ENCODE results near the gene STXBP4. TPM values are rescaled to one million over a fixed set of nuclear protein-coding genes. Genes with fewer than 3 reads are reported as not detected.

The STXBP4 gene
- total and polyA plus RNA-seq, 2 donors from 2014 or later, result 4.5 to 20.2 TPM

GRCh38 chr17:55120651-55121050, 152.1 kb downstream of the STXBP4 start:
- Histone ChIP-seq H3K4me1 (ENCODE audit: control insufficient read depth in 2 of 3, insufficient read depth in 2 of 3, low read depth in 1 of 3, low read length in 3 of 3) (peaks cover 0 to 3% (median 0%) of the 10 kb centered on the region in 3 donors), H3K36me3 (ENCODE audit: control insufficient read depth in 2 of 3, insufficient read depth in 3 of 3, low read length in 3 of 3) (no peaks in the 10 kb centered on the region), H3K9ac (ENCODE audit: low read length in 3 of 3) (no peak overlapping the region), H3K9me3 (ENCODE audit: control insufficient read depth in 2 of 3, insufficient read depth in 1 of 3, low read length in 3 of 3) (no peaks in the 10 kb centered on the region), H3K4me3 (ENCODE audit: low read length in 3 of 3) (no peak overlapping the region), H3K27me3 (ENCODE audit: control insufficient read depth, insufficient read depth, low read length) (no peaks in the 10 kb centered on the region), H3K27ac (ENCODE audit: low read depth in 2 of 2, low read length in 2 of 2) (no peak overlapping the region)
- TF ChIP-seq CTCF (IDR thresholded peaks at IDR 0.05; ENCODE audit: borderline replicate concordance, extremely low read depth, insufficient read depth), result no peak
- FAIRE-seq, result no peak
- intact Hi-C loops (cut with DNase I), result no loop called here
- no peak for DNase-seq

DNA sequence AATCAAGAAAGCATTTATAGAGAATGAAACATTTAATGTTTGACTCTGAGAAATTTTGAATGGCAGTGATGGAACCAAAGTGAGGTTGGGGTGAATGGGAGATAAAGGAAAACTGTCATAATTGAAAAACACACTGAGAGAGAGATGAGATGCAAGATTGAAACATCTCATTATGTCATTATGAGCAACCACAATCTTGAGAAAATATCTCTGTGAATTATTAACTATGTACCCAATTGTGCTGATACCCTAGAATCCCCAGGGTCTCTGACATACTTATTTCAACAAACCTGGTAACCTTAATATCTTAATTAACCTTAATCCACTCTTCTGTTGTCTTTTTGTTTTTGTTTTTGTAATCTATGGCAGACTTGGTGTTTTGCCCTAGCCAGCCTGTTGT, 152.7 kb downstream of the STXBP4 start:
- Histone ChIP-seq H3K4me3 (ENCODE audit: low read length in 3 of 3) (no peak overlapping the region), H3K27ac (ENCODE audit: low read depth in 2 of 2, low read length in 2 of 2) (no peak overlapping the region), H3K36me3 (ENCODE audit: control insufficient read depth in 2 of 3, insufficient read depth in 3 of 3, low read length in 3 of 3) (no peaks in the 10 kb centered on the region), H3K4me1 (ENCODE audit: control insufficient read depth in 2 of 3, insufficient read depth in 2 of 3, low read depth in 1 of 3, low read length in 3 of 3) (peaks cover 0 to 3% (median 0%) of the 10 kb centered on the region in 3 donors), H3K9ac (ENCODE audit: low read length in 3 of 3) (no peak overlapping the region), H3K27me3 (ENCODE audit: control insufficient read depth, insufficient read depth, low read length) (no peaks in the 10 kb centered on the region), H3K9me3 (ENCODE audit: control insufficient read depth in 2 of 3, insufficient read depth in 1 of 3, low read length in 3 of 3) (no peaks in the 10 kb centered on the region)
- TF ChIP-seq CTCF (IDR thresholded peaks at IDR 0.05; ENCODE audit: borderline replicate concordance, extremely low read depth, insufficient read depth), result no peak
- intact Hi-C loops (cut with DNase I), result no loop called here
- FAIRE-seq, result no peak
- no peak for DNase-seq

GRCh38 chr17:55122114-55122513, 153.5 kb downstream of the STXBP4 start:
- TF ChIP-seq CTCF (IDR thresholded peaks at IDR 0.05; ENCODE audit: borderline replicate concordance, extremely low read depth, insufficient read depth), result no peak
- Histone ChIP-seq H3K4me1 (ENCODE audit: control insufficient read depth in 2 of 3, insufficient read depth in 2 of 3, low read depth in 1 of 3, low read length in 3 of 3) (no peaks in the 10 kb centered on the region), H3K27me3 (ENCODE audit: control insufficient read depth, insufficient read depth, low read length) (no peaks in the 10 kb centered on the region), H3K36me3 (ENCODE audit: control insufficient read depth in 2 of 3, insufficient read depth in 3 of 3, low read length in 3 of 3) (no peaks in the 10 kb centered on the region), H3K4me3 (ENCODE audit: low read length in 3 of 3) (no peak overlapping the region), H3K27ac (ENCODE audit: low read depth in 2 of 2, low read length in 2 of 2) (no peak overlapping the region), H3K9ac (ENCODE audit: low read length in 3 of 3) (no peak overlapping the region), H3K9me3 (ENCODE audit: control insufficient read depth in 2 of 3, insufficient read depth in 1 of 3, low read length in 3 of 3) (no peaks in the 10 kb centered on the region)
- DNase-seq (no peak), FAIRE-seq (no peak)
- intact Hi-C loops (cut with DNase I), result no loop called here

- TF ChIP-seq CTCF (IDR thresholded peaks at IDR 0.05; ENCODE audit: borderline replicate concordance, extremely low read depth, insufficient read depth), result no peak
- FAIRE-seq, result no peak
- Histone ChIP-seq H3K4me1 (ENCODE audit: control insufficient read depth in 2 of 3, insufficient read depth in 2 of 3, low read depth in 1 of 3, low read length in 3 of 3) (no peaks in the 10 kb centered on the region), H3K27ac (ENCODE audit: low read depth in 2 of 2, low read length in 2 of 2) (no peak overlapping the region), H3K4me3 (ENCODE audit: low read length in 3 of 3) (no peak overlapping the region), H3K36me3 (ENCODE audit: control insufficient read depth in 2 of 3, insufficient read depth in 3 of 3, low read length in 3 of 3) (no peaks in the 10 kb centered on the region), H3K27me3 (ENCODE audit: control insufficient read depth, insufficient read depth, low read length) (no peaks in the 10 kb centered on the region), H3K9ac (ENCODE audit: low read length in 3 of 3) (no peak overlapping the region), H3K9me3 (ENCODE audit: control insufficient read depth in 2 of 3, insufficient read depth in 1 of 3, low read length in 3 of 3) (no peaks in the 10 kb centered on the region)
- intact Hi-C loops (cut with DNase I), result no loop called here
- no peak for DNase-seq
Measured at GRCh38 chr17:55124730-55125360, 156.3 kb downstream of the STXBP4 start.

All from kidney (tissue), 14 donors.